Measurements from ENCODE around the gene NAV3. TPM values are rescaled to one million over a fixed set of nuclear protein-coding genes. Genes with fewer than 3 reads are reported as not detected.
A peak's percentile ranks its signal among the peaks of the same experiment; 100 is the strongest.

The NAV3 gene
- total and polyA plus RNA-seq, 7 donors = 0.50 to 13.3 (median 6.8) TPM; not detected in 1

- no peaks in the 10 kb centered on the region for H3K4me1 ChIP-seq
- intact Hi-C loops (cut with DNase I) = no loop called here
- WGBS, 2 donors = 48 to 56% methylated on average over 2 of the region's 2 CpGs
- H3K4me3 ChIP-seq = no peak overlapping the region
- H3K27me3 ChIP-seq = no peaks in the 10 kb centered on the region
- H3K9me3 ChIP-seq = no peaks in the 10 kb centered on the region
- no peak overlapping the region for H3K27ac ChIP-seq
- H3K36me3 ChIP-seq = no peaks in the 10 kb centered on the region
- no peak for DNase-seq
- no peak for TF ChIP-seq POLR2AphosphoS5 (IDR thresholded peaks at IDR 0.05)
- TF ChIP-seq POLR2A (IDR thresholded peaks at IDR 0.05) = no peak
- no peak for TF ChIP-seq EP300 (IDR thresholded peaks at IDR 0.05)
- no peak for TF ChIP-seq CTCF (IDR thresholded peaks at IDR 0.05)
Measured at GRCh38 chr12:78128211-78128610, 297.5 kb downstream of the NAV3 start.

GRCh38 chr12:78143717-78144116 is 313.0 kb downstream of the NAV3 start:
- Histone ChIP-seq H3K4me1 (peaks cover 0 to 14% (median 4%) of the 10 kb centered on the region in 4 donors), H3K27ac (no peak overlapping the region), H3K36me3 (no peaks in the 10 kb centered on the region), H3K27me3 (no peaks in the 10 kb centered on the region), H3K9me3 (no peaks in the 10 kb centered on the region), H3K4me3 (no peak overlapping the region)
- intact Hi-C loops (cut with DNase I) = no loop called here
- TF ChIP-seq CTCF (IDR thresholded peaks at IDR 0.05) (no peak), EP300 (IDR thresholded peaks at IDR 0.05) (no peak), POLR2AphosphoS5 (IDR thresholded peaks at IDR 0.05) (no peak), POLR2A (IDR thresholded peaks at IDR 0.05) (no peak)
- DNase-seq = no peak

- no peak for DNase-seq
- peaks cover 0 to 24% (median 8%) of the 10 kb centered on the region in 4 donors for H3K4me1 ChIP-seq
- H3K36me3 ChIP-seq = no peaks in the 10 kb centered on the region
- H3K4me3 ChIP-seq = no peak overlapping the region
- no peaks in the 10 kb centered on the region for H3K9me3 ChIP-seq
- H3K27me3 ChIP-seq = no peaks in the 10 kb centered on the region
- H3K27ac ChIP-seq = no peak overlapping the region
- intact Hi-C loops (cut with DNase I) = no loop called here
- TF ChIP-seq EP300 (IDR thresholded peaks at IDR 0.05) (no peak), POLR2A (IDR thresholded peaks at IDR 0.05) (no peak), CTCF (IDR thresholded peaks at IDR 0.05) (no peak), POLR2AphosphoS5 (IDR thresholded peaks at IDR 0.05) (no peak)
- 39 to 61% methylated on average over 2 of the region's 2 CpGs for WGBS, 2 donors
Measured at GRCh38 chr12:78145398-78145797, 314.7 kb downstream of the NAV3 start.

GRCh38 chr12:78146365-78146772 is 315.7 kb downstream of the NAV3 start:
- intact Hi-C loops (cut with DNase I) = no loop called here
- H3K9me3 ChIP-seq = no peaks in the 10 kb centered on the region
- no peak for DNase-seq
- H3K4me1 ChIP-seq = peaks cover 0 to 24% (median 8%) of the 10 kb centered on the region in 4 donors
- no peak overlapping the region for H3K27ac ChIP-seq
- no peak overlapping the region for H3K4me3 ChIP-seq
- H3K27me3 ChIP-seq = no peaks in the 10 kb centered on the region
- TF ChIP-seq CTCF (IDR thresholded peaks at IDR 0.05) = peak in 3 of 4 experiments; percentile 23 to 70 (median 55)
- no peak for TF ChIP-seq POLR2AphosphoS5 (IDR thresholded peaks at IDR 0.05)
- H3K36me3 ChIP-seq = no peaks in the 10 kb centered on the region

GRCh38 chr12:78149459-78149858 is 318.8 kb downstream of the NAV3 start:
- Histone ChIP-seq H3K9me3 (no peaks in the 10 kb centered on the region), H3K36me3 (no peaks in the 10 kb centered on the region), H3K27me3 (no peaks in the 10 kb centered on the region), H3K4me1 (peaks cover 0 to 24% (median 8%) of the 10 kb centered on the region in 4 donors), H3K27ac (no peak overlapping the region), H3K4me3 (no peak overlapping the region)
- intact Hi-C loops (cut with DNase I) = no loop called here
- 69 to 70% methylated on average over 2 of the region's 2 CpGs for WGBS, 2 donors
- no peak for DNase-seq
- TF ChIP-seq POLR2A (IDR thresholded peaks at IDR 0.05) = no peak
- peak in 3 of 4 donors; percentile 13 to 71 (median 54) for TF ChIP-seq POLR2AphosphoS5 (IDR thresholded peaks at IDR 0.05)

All from sigmoid colon (tissue), 7 donors.